IgD-negative memory B cell (primary cell): Measurements from ENCODE around the gene LTF. TPM values are rescaled to one million over a fixed set of nuclear protein-coding genes. Genes with fewer than 3 reads are reported as not detected.
"Not testable (repeated sequence)": the region's sequence is repeated elsewhere in the genome, so short reads cannot be mapped to it uniquely, and the experiment has no call there.

ENCODE experiments used
- H3K27ac Mint-ChIP-seq, 3 donors: one replicate each; pipeline ENCODE4 v1.8.0; 2020 to 2022; ENCODE audit warnings: mild to moderate bottlenecking in 3 of 3, mixed read lengths in 3 of 3, moderate library complexity in 1 of 3
- H3K27me3 Mint-ChIP-seq: one replicate; pipeline ENCODE4 v1.8.0; 2021; ENCODE audit warnings: mixed read lengths
- H3K36me3 Mint-ChIP-seq: one replicate; pipeline ENCODE4 v1.8.0; 2020; ENCODE audit warnings: mild to moderate bottlenecking, mixed read lengths
- H3K4me1 Mint-ChIP-seq, 3 donors: one replicate each; pipeline ENCODE4 v1.8.0; 2020 to 2022; ENCODE audit warnings: mixed read lengths in 3 of 3, mild to moderate bottlenecking in 1 of 3
- H3K4me3 Mint-ChIP-seq, 4 donors: one replicate each; pipeline ENCODE4 v1.8.0; 2020 to 2022; ENCODE audit warnings: mild to moderate bottlenecking in 4 of 4, mixed read lengths in 4 of 4, moderate library complexity in 3 of 4
- H3K9me3 Mint-ChIP-seq, 3 donors: one replicate each; pipeline ENCODE4 v1.8.0; 2020 to 2021; ENCODE audit warnings: mixed read lengths in 3 of 3, mild to moderate bottlenecking in 1 of 3
- polyA plus RNA-seq: library from polyadenylated mRNA; unstranded; fragments of 300-500 nt; fragmentation: Illumina TruSeq; gene quantifications from one replicate; pipeline ENCODE4 v1.2.3, GENCODE V29; 2021

The LTF gene
- polyA plus RNA-seq, 1 donor from 2014 or later, result not detected

GRCh38 chr3:46496746-46497555 is 32.2 kb upstream of the LTF start:
- Mint-ChIP-seq H3K4me3 (no peak overlapping the region), H3K27ac (no peak overlapping the region), H3K9me3 (no peaks in the 10 kb centered on the region), H3K27me3 (peaks cover 4% of the 10 kb centered on the region), H3K4me1 (peaks cover 15 to 25% (median 19%) of the 10 kb centered on the region in 3 donors), H3K36me3 (no peaks in the 10 kb centered on the region)

GRCh38 chr3:46495901-46496456 is 31.3 kb upstream of the LTF start:
- no peaks in the 10 kb centered on the region for H3K36me3 Mint-ChIP-seq

GRCh38 chr3:46494491-46494890 is 29.8 kb upstream of the LTF start:
- peaks cover 9 to 16% (median 11%) of the 10 kb centered on the region in 3 donors for H3K4me1 Mint-ChIP-seq
- not testable (repeated sequence) for H3K9me3 Mint-ChIP-seq, H3K36me3 Mint-ChIP-seq, H3K27ac Mint-ChIP-seq, H3K27me3 Mint-ChIP-seq, H3K4me3 Mint-ChIP-seq

More at GRCh38 chr3:46495901-46496456, 31.3 kb upstream of the LTF start:
- peaks cover 4% of the 10 kb centered on the region for H3K27me3 Mint-ChIP-seq
- no peak overlapping the region for H3K27ac Mint-ChIP-seq
- peaks cover 12 to 21% (median 14%) of the 10 kb centered on the region in 3 donors for H3K4me1 Mint-ChIP-seq
- H3K4me3 Mint-ChIP-seq, result peak overlapping the region in 1 of 4 donors; percentile 9
- no peaks in the 10 kb centered on the region for H3K9me3 Mint-ChIP-seq

GRCh38 chr3:46492890-46493547 is 28.3 kb upstream of the LTF start:
- Mint-ChIP-seq H3K4me1 (peaks cover 16 to 24% (median 17%) of the 10 kb centered on the region in 3 donors), H3K9me3 (no peaks in the 10 kb centered on the region), H3K4me3 (no peak overlapping the region), H3K27me3 (peaks cover 2% of the 10 kb centered on the region), H3K36me3 (no peaks in the 10 kb centered on the region), H3K27ac (no peak overlapping the region)

- H3K9me3 Mint-ChIP-seq, result no peaks in the 10 kb centered on the region
- H3K36me3 Mint-ChIP-seq, result no peaks in the 10 kb centered on the region
- H3K27ac Mint-ChIP-seq, result no peak overlapping the region
- H3K27me3 Mint-ChIP-seq, result no peaks in the 10 kb centered on the region
- H3K4me3 Mint-ChIP-seq, result no peak overlapping the region
- peaks cover 9 to 18% (median 10%) of the 10 kb centered on the region in 3 donors for H3K4me1 Mint-ChIP-seq
These were observed 26.7 kb upstream of the LTF start for GRCh38 chr3:46491089-46492070.

GRCh38 chr3:46490338-46491084 is 25.8 kb upstream of the LTF start:
- H3K9me3 Mint-ChIP-seq, result no peaks in the 10 kb centered on the region
- H3K4me3 Mint-ChIP-seq, result no peak overlapping the region
- H3K27me3 Mint-ChIP-seq, result no peaks in the 10 kb centered on the region
- no peak overlapping the region for H3K27ac Mint-ChIP-seq
- peaks cover 9 to 13% (median 9%) of the 10 kb centered on the region in 3 donors for H3K4me1 Mint-ChIP-seq
- no peaks in the 10 kb centered on the region for H3K36me3 Mint-ChIP-seq

GRCh38 chr3:46489875-46490274 is 25.2 kb upstream of the LTF start:
- Mint-ChIP-seq H3K9me3 (no peaks in the 10 kb centered on the region), H3K27ac (no peak overlapping the region), H3K4me1 (peaks cover 9 to 13% (median 9%) of the 10 kb centered on the region in 3 donors), H3K4me3 (no peak overlapping the region), H3K27me3 (no peaks in the 10 kb centered on the region), H3K36me3 (no peaks in the 10 kb centered on the region)

- Mint-ChIP-seq H3K9me3 (no peaks in the 10 kb centered on the region), H3K27ac (no peak overlapping the region), H3K36me3 (no peaks in the 10 kb centered on the region), H3K4me3 (peak overlapping the region in 1 of 4 donors; percentile 69), H3K27me3 (no peaks in the 10 kb centered on the region), H3K4me1 (peaks cover 9 to 13% (median 9%) of the 10 kb centered on the region in 3 donors)
These were observed 24.7 kb upstream of the LTF start for GRCh38 chr3:46489381-46489780.

GRCh38 chr3:46488735-46489361 is 24.1 kb upstream of the LTF start:
- peak overlapping the region in 1 of 4 donors; percentile 69 for H3K4me3 Mint-ChIP-seq
- no peak overlapping the region for H3K27ac Mint-ChIP-seq
- no peaks in the 10 kb centered on the region for H3K36me3 Mint-ChIP-seq
- no peaks in the 10 kb centered on the region for H3K27me3 Mint-ChIP-seq
- H3K9me3 Mint-ChIP-seq, result no peaks in the 10 kb centered on the region
- H3K4me1 Mint-ChIP-seq, result peaks cover 9 to 13% (median 9%) of the 10 kb centered on the region in 3 donors

- no peaks in the 10 kb centered on the region for H3K36me3 Mint-ChIP-seq
- no peaks in the 10 kb centered on the region for H3K9me3 Mint-ChIP-seq
- H3K27me3 Mint-ChIP-seq, result peaks cover 4% of the 10 kb centered on the region
- H3K4me3 Mint-ChIP-seq, result no peak overlapping the region
- peak overlapping the region in 1 of 3 donors; percentile 5 for H3K27ac Mint-ChIP-seq
- H3K4me1 Mint-ChIP-seq, result peaks cover 6 to 8% (median 7%) of the 10 kb centered on the region in 3 donors
These were observed 21.1 kb upstream of the LTF start for GRCh38 chr3:46485779-46486175.

- Mint-ChIP-seq H3K36me3 (no peaks in the 10 kb centered on the region), H3K27ac (no peak overlapping the region), H3K4me1 (peaks cover 6 to 8% (median 7%) of the 10 kb centered on the region in 3 donors), H3K9me3 (no peaks in the 10 kb centered on the region), H3K4me3 (no peak overlapping the region), H3K27me3 (peaks cover 4% of the 10 kb centered on the region)
These were observed 20.4 kb upstream of the LTF start for GRCh38 chr3:46484911-46485778.

- H3K36me3 Mint-ChIP-seq, result no peaks in the 10 kb centered on the region
- no peak overlapping the region for H3K4me3 Mint-ChIP-seq
- peak overlapping the region in 1 of 3 donors; percentile 35 for H3K27ac Mint-ChIP-seq
- peaks cover 6 to 8% (median 7%) of the 10 kb centered on the region in 3 donors for H3K4me1 Mint-ChIP-seq
- no peaks in the 10 kb centered on the region for H3K9me3 Mint-ChIP-seq
- H3K27me3 Mint-ChIP-seq, result peaks cover 7% of the 10 kb centered on the region
These were observed 19.7 kb upstream of the LTF start for GRCh38 chr3:46484388-46484787.

- Mint-ChIP-seq H3K4me1 (peaks cover 3 to 4% (median 4%) of the 10 kb centered on the region in 3 donors), H3K4me3 (no peak overlapping the region), H3K36me3 (no peaks in the 10 kb centered on the region), H3K27me3 (peaks cover 10% of the 10 kb centered on the region), H3K27ac (peak overlapping the region in 1 of 3 donors; percentile 35), H3K9me3 (no peaks in the 10 kb centered on the region)
These were observed 19.1 kb upstream of the LTF start for GRCh38 chr3:46483825-46484224.
